Hippocampal formation (tissue), 2 donors: ENCODE data around the gene ABLIM3.

Experiments
- DNase-seq, 2 donors: peaks; one replicate each; lab custom pipeline; 2025; lab: John Stamatoyannopoulos, UW

ABLIM3 gene

DNA sequence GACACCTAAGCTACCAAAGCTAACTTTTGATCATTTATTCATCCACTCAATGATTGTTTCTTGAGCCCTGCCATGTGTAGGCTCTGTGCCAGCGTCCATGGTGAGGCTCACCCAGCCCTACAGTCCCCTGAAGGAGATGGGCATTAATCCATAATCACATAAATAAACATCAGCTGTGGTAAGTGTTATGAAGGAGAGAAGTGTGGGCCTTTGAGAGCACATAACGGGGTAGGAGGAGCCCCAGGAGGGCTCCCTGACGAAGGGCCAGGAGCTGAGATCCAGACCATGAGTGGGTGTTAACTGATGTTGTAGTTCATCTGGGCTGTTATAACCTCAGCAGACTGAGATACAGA lies 76.5 kb downstream of the ABLIM3 start:
- DNase-seq: no peak

DNA sequence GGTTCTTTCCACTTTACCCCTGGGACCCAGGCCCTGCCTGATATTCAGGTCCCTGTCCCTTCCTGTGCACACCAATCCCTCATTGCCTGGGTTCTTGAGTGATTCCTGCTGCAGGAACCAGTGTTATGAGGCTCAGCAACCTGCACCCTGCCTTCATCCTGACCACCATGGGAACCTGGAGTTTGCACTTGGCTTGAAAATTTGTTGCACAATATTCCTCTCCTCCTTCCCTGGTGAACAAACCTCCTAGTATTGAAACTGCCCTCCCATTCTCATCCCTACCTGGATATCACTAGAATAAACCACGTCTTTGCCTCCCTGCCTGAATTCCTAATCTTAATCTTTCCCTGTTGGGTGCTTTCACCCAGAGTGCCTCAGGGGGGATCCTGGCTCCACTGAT lies 78.3 kb downstream of the ABLIM3 start:
- no peak for DNase-seq

DNA sequence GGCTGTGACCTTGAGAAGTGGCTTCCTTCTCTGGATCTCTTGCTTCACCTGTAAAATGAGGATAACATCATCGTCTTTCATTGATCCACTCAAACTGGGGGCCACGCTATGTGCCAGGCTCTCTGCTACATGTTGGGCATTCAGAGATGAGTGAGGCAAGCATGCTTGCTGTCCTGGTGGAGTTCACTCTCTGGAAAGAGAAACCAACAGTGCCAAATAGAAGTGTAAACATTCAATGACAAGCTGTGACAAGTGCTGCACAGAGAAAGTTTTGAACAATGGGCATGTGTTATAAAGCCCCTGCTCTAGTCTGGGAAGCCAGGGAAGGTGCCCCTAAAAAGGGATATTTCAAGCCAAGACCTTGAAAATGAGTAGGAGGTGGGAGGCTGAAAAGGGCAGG lies 79.5 kb downstream of the ABLIM3 start:
- DNase-seq: no peak

DNA sequence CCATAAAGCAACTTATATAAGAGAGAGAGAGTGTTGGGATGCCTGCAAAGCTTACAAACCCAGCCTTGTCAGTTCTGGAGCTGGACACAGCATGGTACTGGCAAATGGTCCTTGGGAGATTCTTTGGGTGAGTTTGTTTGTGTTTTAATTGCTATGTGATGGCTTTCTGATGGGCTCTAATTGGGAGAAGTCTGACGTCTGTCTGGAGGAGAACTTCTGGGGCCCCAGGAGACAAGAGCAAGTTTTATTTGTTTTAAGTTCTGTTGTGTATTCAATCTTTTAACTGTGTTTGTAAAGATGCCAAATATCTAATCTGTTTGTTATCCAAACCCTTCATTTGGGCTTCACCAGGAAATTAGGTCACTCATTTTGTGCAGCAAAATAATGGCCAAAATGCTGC lies 80.0 kb downstream of the ABLIM3 start:
- no peak for DNase-seq

DNA sequence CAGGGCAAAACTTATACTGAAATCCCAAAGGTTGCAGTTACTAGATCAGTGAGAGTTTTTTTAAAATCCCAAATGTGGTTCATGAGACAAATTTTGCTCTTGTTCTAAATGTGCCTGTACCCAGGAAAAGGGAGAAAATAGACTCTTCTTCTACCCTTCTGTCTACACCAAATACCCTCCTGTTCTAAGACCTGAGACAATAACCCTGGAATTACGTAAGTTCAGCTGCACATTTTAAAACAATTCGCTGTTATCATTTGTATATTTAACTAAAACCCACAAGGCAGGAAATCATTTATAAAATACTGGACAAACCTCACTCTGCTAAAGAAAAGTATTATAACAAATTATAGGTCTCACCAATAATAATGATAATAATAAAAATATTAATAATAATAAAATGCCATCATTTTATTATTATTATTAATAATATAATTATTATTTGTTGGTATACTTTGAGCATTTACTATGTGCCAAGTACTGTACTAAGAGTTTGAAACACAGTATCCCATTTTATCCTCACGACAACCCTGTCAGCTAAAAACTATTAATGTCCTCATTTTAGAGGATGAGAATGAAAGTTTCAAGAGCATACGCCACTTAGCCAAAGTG lies 80.5 kb downstream of the ABLIM3 start:
- DNase-seq: no peak

DNA sequence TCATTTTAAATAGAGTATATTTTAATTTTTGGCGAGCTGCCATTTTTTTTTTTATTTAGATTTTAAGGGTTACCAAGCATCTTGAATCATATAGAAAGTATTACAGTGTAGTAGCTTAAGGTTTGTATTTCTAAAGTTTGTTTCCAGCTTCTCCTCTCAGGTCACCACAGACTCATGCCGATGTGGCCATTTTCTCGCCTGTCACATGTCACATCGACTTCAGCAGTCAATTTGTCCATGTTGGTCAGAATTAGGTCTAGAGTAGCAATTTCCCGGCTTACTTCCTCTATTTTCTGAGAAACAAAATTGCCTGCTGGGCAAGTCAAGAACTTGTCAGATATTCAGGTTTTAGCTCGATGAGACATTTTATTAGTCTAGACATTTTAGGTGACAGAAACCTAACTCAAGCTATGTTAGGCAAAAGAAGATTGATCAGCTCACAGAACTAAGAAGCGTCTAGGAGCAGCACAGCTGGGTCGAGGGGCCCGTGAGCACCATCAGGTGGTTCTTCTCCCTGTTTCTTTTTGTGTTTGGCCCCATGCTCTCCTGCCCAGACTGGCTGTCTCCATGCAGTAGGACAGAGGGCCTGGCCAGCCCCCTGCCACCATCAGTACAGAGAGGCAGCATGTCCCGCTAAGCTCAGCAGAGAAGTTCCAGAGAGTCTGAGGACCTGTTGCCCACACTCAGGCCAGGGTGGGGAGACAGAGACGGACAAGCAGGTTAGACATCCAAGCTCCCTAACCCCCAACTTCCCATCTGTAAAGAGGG lies 82.0 kb downstream of the ABLIM3 start:
- DNase-seq: no peak

DNA sequence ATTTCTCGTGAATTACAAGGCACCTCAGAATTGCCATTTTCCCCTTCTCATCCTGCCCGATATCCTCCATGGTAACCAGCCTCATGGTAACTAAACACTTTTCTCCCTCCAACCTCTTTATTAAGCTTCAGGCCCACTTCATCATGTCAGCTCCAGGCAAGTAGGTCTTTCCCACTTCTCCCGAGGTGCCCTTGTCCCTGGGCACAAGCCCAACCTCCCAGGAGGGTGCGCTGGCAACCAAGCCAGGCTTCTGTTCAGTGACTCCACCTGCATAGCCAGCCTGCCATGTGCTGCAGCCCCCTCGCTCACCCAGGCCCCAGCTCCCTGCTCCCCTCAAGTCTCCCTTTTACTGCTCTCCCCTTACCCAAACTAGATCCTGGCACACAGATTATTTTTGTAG lies 83.0 kb downstream of the ABLIM3 start:
- DNase-seq: no peak

DNA sequence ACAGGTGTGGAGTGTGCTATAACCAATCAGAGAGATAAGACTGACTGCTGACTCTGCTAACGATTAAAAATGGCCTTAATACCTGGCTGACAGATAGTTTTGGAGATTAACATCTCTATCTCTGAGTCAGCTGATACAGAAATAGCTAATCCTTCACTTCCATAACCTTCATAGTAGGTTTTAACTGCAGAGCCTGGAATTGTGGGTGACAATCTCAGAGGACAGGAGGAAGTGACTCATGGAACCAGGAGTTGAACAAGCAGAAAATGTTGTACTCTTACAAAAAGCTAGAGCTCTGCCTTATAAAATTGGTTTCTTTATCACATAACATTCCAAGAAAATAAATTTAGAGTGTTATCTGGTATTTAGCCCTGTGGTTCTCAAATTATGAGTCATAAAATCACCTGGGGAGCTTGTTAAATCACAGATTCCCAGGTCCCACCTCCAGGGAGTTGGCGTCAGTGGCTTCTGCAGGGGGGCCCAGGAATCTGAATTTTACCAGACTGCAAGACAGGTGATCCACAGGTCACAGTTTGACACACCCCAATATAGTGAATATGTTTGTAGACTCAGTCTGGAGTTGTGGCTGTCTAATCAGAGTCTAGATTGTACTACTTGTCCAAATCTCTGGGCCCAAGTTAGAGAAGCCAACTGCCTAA lies 86.0 kb downstream of the ABLIM3 start:
- no peak for DNase-seq

DNA sequence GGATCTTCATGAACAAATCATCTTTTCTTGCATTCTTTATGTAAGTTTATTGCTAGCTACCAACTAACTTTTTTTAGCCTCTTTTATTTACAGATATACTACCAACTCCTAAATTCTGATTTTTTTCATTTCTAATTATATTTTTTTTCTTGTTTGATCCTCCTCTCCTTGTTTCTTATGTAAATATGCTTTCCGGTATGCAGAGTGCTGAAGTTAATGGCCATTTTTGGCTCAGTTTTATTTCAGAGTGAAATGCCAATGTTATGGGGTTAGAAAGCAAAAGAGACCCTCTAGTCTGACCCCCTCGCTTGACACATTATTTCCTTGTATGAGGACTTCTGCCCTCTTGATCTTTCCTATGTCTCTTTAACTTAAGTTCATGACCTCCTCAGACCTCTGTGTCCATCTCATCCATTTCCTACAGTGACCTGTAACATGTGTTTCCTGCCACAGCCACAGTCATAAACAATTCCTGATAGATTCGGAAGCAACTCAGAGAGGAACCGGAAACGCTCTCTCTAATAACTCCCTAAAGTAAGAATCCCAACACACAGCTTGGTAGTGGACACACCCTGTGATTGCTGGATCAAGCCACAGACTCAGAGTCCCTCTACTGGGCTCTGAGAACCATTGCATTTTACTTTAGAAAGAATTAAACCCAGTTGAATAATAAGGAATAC lies 87.5 kb downstream of the ABLIM3 start:
- peak in 1 of 2 donors; percentile 74 for DNase-seq

DNA sequence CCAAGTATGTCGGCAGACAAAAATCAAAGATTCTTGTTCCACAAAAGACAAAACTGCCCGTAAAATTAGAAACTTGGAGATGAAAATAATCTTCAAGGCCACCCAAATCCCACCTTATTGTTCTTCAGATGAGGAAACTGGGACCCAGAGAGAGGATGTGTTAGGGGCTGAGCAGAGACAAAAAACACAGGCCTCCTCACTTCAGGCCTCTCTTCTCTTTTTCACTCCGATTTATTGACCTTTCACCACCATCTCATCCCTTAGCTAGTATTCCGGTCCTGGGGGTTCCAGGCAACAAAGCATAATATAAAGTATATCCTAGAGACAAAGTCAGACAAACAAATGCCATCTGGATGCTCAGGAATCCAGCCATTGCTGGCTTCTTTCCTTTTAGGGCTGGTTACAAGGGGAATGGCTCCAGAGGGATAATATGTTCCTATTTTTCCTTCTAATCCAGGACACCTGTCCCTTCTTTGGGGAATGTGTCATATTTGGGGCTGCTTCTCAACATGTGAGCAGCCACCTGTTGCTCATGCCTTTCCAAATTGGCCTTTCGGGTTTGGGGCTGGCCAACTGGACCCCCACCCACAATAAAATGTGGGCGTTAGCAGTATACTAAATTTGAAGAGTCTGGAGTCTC lies 88.1 kb downstream of the ABLIM3 start:
- no peak for DNase-seq

DNA sequence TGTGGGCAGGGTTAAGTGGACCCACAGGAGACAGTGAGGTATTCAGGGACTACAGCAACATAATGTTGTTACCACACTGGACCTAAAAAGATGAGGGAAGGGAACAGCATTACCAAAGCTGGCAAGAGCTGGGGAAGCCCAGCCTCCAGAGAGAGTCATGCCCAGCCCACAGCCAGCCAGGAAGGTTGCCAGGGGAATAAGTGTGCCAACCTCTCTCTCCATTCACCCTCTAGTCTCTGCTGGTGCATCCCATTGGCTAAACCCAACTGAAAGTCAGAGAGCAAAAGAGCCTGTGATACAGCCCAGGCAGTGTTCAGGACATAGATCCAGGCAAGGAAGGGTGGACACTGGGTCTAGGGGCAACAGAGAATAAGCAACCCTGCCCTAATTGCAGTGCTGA lies 94.5 kb downstream of the ABLIM3 start:
- peak in 1 of 2 donors; percentile 10 for DNase-seq

DNA sequence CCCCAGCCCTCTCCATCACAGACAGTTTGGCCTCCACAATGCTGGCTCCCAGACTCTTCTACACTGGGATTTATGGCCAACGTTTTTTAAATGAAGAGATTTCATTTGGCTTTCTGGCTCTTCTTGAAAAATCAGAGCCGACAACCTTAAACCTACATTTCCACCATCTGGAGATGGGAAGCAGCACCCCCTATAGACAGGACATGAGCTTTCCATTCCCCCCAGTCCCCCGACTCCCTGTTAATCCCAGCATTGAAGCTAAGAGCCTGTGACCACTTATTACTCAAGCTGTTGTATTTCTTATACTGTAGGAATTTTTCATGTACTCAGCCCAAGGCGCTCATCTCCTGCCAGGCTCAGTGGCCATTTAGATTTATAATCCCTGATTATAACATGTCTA lies 96.4 kb downstream of the ABLIM3 start:
- no peak for DNase-seq

DNA sequence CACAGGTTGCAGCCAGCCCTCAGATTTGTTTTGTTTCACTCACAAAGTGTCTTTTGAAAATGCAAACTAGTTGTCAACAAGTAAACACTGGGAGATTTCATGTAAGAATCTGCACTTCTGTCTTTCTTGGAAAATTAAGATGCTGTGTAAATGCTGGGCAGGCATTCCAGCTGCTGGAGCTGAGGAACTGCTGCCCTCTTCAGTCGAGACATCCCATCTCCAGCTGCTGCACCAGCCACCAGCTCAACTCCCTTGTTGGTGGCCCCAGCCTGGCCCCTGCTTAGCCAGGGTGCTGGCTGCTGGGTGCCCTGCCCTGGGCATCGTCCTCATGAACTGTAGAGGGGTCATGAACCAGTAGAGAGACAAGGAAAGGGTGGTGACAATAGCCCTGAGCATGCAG lies 97.2 kb downstream of the ABLIM3 start:
- DNase-seq: no peak

DNA sequence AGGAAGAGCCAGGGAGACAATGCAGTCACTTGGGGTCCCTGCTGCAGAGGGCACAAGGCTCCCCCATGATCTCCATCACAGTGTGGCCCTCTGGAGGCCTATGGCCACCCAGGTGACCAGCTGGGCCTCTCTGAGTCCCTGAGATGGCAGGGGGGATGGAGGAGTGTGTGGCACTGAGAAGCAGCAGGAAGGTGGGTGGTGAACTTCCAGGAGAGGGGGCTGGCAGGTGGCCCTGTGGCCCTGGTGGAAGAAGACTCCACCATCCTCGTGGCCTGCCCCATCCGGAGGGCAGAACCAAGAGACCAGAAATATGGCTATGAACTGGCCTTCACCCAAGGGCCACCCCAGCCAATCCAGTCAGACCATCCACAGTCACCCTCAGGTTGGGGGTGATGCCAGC lies 98.6 kb downstream of the ABLIM3 start:
- DNase-seq: no peak

DNA sequence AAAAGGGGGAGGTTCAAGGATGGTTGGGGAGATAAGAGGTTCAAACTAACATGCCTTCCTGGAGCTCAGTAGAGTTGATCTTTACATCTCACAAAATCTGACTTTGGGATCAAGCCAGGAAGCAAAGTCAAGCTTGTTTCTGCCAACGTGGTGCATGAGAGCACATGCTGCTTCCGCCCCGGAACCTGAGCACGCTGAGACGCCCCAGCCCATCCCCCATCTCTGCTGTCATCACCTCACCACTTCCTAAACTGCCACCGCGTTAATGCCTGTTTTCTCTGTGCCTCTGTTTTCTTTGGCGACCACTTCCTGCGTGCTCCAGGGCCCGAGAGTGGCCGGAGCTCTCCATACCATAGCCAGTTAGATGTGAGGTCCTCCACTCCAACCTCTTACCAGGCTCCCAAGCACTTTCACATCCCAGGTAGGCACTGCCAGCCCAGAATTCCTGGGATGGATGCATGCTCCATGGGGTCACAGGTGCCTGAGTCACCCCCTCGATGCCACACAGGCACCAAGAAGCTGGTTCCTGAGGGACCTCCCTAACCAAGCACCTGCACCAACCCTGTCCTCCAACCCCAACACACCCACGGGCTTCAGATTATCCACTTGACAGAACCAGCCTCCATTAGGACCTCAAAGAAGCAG lies 99.2 kb downstream of the ABLIM3 start:
- no peak for DNase-seq

DNA sequence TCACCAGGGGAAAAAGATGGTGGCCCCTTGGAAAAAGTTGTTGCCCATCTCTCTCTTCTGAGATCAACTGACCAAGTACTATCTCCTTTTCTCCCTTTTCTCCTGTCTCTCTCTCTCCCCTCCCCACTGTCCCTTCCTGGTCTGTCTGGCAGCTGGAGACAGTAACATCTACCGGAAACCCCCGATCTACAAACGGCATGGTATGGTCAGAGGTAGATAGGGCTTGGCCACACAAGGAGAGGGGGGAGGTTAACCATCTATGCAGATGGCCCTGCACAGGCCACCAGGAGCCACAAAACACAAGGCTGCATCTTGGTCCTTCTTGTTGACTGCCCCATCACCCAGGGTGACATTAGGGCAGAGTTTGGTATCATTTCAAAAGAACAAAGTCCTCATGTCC lies 101.0 kb downstream of the ABLIM3 start:
- no peak for DNase-seq

DNA sequence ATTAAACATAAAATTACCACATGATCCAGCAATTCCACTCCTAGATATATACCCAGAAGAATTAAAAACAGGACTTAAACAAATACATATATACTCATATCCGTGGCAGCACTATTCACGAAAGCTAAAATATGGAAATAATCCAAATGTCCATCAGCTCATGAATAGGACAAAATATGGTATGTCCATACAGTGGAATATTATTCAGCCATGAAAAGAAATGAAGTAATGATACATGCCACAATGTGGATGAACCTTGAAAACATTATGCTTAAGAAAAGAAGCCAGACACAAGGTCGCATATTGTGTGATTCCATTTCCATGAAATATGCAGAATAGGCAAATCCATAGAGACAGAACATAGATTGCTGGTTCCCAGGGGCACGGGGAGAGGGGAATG lies 105.6 kb downstream of the ABLIM3 start:
- DNase-seq: no peak

DNA sequence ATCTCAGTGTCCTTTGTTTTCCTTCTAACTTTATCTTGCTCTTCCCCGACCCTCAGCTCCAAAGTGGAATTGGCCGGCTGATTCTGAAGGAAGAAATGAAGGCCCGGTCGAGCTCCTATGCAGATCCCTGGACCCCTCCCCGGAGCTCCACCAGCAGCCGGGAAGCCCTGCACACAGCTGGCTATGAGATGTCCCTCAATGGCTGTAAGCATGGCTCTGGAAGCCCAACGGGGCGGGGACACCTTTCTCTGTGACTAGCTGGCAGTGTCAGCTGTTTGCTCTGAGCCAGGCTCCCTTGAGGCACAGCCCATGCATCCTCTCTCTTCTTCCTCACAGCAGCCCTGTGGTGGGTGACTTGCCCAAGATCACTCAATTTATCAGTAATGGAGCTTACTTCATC lies 106.4 kb downstream of the ABLIM3 start:
- no peak for DNase-seq

DNA sequence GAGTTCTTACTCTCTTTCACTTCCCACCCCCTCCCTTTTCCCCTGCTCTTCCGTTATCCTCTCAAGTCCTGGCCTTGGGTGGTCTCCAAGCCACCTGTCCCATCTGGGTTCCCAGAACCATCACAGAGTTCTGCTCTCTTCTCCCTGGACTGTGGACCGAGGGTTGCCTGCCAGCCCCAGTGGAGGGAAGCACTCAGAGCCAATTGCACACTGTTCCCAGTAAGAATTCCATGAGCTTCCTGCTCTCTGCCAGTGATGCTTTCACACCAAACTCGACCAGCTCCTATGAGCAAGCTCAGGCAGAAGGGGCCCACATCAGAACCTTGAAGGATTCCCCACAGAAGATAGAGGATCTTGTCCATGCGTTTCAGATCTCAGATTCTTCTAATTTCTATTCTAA lies 110.3 kb downstream of the ABLIM3 start:
- DNase-seq: no peak

DNA sequence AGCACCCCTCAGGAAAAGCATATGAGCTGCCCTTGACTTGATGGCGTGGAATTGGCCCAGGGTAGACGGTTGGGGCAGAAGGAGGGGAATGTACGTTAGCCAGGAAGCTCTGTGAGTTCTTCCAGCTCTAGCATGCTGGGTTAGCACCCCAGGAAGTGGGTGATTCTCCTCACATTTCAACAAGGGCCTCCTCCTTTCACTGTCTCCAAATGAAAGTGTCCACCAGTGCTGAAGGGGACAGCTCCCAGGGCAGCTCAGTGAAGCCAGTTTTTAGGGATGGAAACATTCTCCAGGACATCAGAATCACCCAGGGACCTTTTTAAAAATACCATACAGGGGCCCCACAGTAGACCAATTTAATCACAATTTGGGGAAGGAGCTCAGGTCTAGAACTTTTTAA lies 113.2 kb downstream of the ABLIM3 start:
- no peak for DNase-seq

DNA sequence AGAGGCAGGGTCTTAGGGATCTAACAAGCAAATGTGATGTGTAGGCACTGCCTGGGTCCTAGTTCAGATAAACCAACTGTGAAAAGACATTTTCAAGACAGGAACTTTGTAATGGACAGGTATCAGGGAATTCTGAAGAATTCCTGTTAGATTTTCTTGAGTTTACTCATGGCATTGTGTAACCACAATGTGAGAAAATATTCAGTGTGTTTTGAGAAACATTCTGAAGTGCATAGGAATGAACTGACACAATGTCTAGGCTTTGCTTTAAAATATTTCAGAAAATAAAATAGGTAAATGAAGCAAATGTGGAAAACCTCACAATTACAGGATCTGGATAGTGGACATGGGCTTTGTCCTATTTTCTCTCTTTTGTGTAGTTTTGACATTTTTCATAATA lies 115.2 kb downstream of the ABLIM3 start:
- DNase-seq: no peak

DNA sequence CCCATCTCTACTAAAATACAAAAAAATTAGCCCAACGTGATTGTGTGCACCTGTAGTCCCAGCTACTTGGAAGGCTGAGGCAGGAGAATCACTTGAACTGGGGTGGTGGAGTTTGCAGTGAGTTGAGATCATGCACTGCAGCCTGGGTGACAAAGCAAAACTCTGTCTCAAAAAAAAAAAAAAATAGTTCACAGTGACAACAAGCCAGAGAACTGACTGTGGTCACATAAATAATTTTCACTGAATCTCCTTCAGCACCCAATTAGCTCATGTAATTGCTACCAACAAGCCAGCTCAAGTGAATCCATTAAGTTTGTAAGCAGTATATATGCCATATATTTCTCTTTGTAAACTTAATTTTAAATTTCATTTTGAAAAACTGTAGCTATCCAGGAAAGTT lies 115.8 kb downstream of the ABLIM3 start:
- DNase-seq: no peak
